Right lung (tissue), 5 donors: Measurements from ENCODE around the gene PGM5. TPM values are rescaled to one million over a fixed set of nuclear protein-coding genes. Genes with fewer than 3 reads are reported as not detected.

Experiments
- DNase-seq, 2 donors: peaks; one replicate each; pipeline ENCODE4 v3.0.0-alpha.2; 2013
- polyA plus RNA-seq, 5 donors: library from polyadenylated mRNA; unstranded; fragments of 120-200 nt; gene quantifications; one replicate each; pipeline versions ENCODE4 v1.2.1 to v1.2.3, GENCODE V29; 2013; ENCODE audit warnings: inconsistent platforms in 1 of 5, low replicate concordance in 1 of 5; ENCODE audit not compliant: insufficient read length in 5 of 5, insufficient read depth in 1 of 5

The PGM5 gene
- polyA plus RNA-seq, 5 donors, result 47.4 to 61.8 (median 54.6) TPM

DNA sequence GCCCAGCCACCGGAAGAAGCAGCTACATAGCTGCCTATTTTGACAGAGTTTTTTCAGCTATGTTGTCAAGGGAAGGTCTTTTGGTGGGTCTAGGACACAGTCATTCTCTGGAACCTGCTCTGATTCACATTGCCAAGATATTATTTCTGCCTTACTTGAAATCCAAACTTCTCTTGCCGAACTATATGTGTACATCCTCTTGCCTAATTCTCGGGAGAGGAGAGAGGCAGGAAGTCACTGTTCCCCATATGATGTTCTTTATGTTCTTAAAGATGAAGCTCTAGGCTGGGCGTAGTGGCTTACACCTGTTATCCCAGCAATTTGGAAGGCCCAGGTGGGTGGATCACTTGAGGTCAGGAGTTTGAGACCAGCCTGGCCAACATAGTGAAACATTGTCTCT is 175.7 kb downstream of the PGM5 start:
- DNase-seq, result no peak

- DNase-seq, result no peak
Observed at GRCh38 chr9:68533678-68534077, 177.3 kb downstream of the PGM5 start.

GRCh38 chr9:68536876-68537615 is 180.6 kb downstream of the PGM5 start:
- no peak for DNase-seq

GRCh38 chr9:68537616-68537880 is 181.1 kb downstream of the PGM5 start:
- DNase-seq, result no peak

GRCh38 chr9:68538200-68538599 is 181.8 kb downstream of the PGM5 start:
- no peak for DNase-seq

GRCh38 chr9:68540712-68541535 is 184.5 kb downstream of the PGM5 start, which contains the start of gene TMEM252:
Gene TMEM252 (minus strand): TSS chr9:68540883. CDS start chr9:68540814, 69 bp downstream.
- no peak for DNase-seq

DNA sequence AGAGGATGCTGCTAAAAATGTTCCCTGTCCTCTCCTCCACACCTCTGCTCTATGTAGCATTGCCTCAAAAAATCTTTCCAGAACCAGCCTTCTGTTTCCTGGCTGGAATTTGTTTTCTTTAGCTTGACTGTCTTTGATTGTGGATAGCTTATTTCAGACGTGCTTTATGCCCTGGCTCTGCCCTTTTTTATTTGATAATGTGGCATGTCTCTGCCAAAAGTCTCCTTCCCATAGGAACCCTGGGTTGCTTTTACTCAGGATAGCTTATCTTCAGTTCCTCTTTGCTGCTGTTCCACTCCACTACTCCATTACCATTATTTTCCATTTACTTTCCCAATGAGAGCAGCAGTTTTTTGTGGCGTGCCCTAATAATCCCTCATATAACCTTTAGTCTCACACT is 185.2 kb downstream of the PGM5 start:
- DNase-seq, result no peak

DNA sequence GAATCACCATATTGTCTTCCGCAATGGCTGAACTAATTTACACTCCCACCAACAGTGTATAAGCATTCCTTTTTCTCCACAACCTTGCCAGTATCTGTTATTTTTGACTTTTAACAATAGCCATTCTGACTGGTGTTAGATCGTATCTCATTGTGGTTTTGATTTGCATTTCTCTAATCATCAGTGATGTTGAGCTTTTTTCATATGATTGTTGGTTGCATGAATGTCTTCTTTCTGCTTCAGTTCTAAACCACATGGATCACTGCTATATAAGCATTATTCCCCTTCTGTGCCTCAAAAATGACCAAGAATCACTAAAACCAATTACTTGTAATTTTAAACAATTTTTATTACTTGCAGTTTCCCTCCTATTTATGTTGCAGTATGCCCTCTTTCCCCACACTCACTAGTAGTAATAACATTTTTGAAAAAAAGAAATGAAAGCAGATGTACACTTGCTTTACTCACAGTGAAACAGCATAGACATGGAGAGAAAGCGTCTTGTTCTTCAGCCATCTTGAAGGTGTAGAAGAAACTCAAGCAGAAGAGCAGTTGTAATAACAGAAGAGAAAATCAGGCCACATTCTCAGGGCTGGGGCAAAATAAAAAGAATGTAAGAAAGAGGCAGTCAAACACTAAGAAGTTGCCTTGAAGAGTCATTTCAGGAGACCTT is 188.8 kb downstream of the PGM5 start:
- DNase-seq, result no peak

GRCh38 chr9:68546596-68547390 is 190.4 kb downstream of the PGM5 start:
- no peak for DNase-seq

- no peak for DNase-seq
Observed at GRCh38 chr9:68547417-68547816, 191.0 kb downstream of the PGM5 start.

DNA sequence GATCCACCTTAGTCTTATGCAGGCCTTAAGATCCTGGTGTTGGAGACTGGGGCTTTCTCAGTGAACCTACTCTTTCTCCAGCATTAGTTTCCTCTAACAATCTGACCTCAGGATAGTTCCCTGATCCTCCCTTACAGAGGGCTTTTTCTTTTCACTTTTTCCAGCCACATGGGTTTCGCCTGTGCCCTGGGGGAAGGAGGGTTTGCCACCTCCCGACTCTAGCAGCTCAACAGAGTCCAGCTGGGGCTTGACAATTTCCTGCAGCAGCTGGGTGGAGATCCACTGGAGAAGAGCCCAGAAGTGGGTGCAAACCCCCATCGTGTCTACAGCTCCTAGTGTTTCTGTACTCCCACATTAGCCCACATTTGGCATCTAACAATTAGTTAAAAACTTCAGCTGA is 191.8 kb downstream of the PGM5 start:
- DNase-seq, result no peak

GRCh38 chr9:68551191-68551590 is 194.8 kb downstream of the PGM5 start:
- no peak for DNase-seq

DNA sequence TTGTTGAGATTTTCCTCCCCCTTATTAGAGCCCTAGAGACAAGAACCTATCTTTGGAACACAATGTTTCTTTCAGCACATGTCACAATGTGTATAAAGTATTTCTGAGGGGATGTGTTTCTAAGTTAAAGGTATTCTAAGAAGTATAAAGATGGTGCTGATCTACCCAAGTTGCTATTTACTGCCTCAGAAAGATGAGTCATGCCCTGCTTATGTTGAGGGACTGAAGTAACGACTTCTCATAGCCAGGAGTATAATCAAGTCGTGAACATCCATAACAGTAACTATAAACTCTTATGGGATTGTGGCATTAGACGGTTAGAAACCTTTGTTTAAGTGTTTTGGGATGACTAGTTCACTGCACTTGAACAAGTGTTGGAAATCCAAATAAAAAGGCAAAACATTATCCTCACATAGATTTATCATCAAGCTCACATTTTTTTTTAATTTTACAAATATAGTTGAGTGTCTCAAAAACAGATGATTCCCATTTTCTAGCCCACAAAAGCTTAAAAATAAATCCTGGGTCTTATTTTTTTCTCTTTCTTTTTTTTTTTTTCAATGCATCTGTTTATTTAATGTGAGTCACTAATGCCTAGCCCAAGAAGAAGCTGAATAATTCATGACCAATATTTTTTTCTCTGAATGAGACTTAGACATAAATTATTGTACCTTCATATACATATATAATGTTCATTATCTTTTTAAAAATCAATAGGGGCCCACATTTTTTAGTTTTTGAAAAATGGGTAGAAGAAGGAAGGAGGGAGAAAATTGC is 196.5 kb downstream of the PGM5 start:
- DNase-seq, result no peak

- no peak for DNase-seq
Observed at GRCh38 chr9:68555437-68556150, 199.2 kb downstream of the PGM5 start.

DNA sequence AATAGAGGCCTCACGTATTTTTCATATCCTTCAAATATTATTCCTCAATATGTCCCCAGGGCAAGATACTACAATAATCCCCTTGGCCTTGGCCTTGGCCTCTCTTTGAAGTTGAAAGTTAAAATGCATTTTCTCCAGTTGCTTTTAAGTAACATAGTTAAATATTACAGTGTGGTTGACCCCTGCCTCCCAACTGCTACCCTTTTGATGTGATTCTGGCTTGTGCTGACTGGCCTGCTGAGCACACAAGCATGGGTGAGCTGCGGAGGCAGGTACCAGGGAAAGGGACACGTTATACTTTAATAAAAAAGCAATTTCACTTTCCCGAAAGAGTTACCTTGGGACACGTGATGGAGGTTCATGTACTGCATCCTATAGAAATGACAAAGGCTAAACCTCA is 202.1 kb downstream of the PGM5 start:
- no peak for DNase-seq

DNA sequence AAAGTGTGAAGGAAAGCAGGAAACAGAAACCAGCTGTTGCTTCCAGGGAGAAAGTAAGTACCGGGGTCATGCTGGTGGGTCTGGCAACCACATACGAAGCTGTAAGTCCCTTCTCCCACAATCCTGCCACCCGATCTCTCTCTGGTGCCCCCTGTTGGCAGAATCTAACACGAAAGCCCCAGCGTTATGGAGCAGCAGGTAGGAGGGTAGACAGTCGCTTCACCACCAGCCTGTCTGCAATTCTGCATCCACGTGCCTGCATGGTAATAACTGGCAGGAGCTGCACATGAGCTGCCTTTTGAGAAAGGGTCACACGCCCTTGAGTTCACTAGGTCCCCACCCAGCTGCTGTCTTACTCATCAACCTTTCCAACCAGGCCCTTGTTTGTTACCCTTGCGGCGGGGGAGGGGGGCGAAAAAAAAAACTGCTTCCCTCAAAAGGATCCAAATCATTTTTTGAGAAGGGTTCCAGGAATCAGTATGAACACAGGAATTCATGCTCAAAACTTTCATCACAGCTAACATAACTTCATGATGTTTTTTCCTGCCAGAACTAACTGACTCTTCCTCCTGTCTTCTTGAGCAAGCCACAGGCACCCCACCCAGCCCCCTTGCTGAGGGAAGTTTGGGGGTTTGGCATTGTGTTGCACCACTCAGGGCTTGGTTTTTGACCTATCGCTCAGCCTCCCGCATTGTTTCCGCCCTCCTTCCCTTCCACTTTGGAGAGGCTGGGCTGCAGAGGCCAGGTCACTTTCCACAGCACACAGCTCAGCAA is 203.8 kb downstream of the PGM5 start:
- no peak for DNase-seq

GRCh38 chr9:68562461-68562860 is 206.1 kb downstream of the PGM5 start:
- DNase-seq, result no peak

- DNase-seq, result no peak
Observed at GRCh38 chr9:68567565-68567964, 211.2 kb downstream of the PGM5 start.

- no peak for DNase-seq
Observed at GRCh38 chr9:68574150-68574549, 217.7 kb downstream of the PGM5 start.

DNA sequence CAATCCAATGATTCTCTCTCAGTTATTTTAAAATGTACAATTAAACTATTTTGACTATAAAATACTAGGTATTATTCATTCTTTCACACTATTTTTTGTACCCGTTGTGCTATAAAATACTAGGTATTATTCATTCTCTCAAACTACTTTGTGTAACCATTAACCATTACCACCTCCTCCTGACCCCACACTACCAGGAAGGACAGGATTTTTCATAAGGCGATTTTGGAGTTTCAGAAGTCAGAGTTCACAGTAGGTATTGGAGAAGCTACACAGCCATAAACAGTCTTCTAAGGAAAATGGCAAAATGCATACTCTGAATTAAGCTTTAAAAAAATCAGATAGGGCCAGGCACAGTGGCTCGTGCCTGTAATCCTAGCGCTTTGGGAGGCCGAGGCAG is 219.4 kb downstream of the PGM5 start:
- DNase-seq, result no peak
